NCI-H82 treated with DMSO at 0.1 percent for 48 hours (cell line): Measurements from ENCODE around the gene ABCD3.
"Not testable (repeated sequence)": the region's sequence is repeated elsewhere in the genome, so short reads cannot be mapped to it uniquely, and the experiment has no call there.

Experiments
- DNase-seq: peaks from one replicate; lab custom pipeline; 2025; ENCODE audit not compliant: unreplicated experiment; lab: John Stamatoyannopoulos, UW

The ABCD3 gene

GRCh38 chr1:94417978-94418663, at the start of gene ABCD3:
Gene ABCD3, plus strand, starts transcription at chr1:94418389. Its CDS starts 90 bp downstream, at chr1:94418479.
- peak; percentile 93 for DNase-seq

GRCh38 chr1:94372771-94373170, 45.4 kb upstream of the ABCD3 start:
- not testable (repeated sequence) for DNase-seq

- not testable (repeated sequence) for DNase-seq
Measured at GRCh38 chr1:94373311-94373710, 44.9 kb upstream of the ABCD3 start.

- not testable (repeated sequence) for DNase-seq
Measured at GRCh38 chr1:94375666-94376065, 42.5 kb upstream of the ABCD3 start.

GRCh38 chr1:94378493-94378892, 39.7 kb upstream of the ABCD3 start:
- not testable (repeated sequence) for DNase-seq

GRCh38 chr1:94379615-94380014, 38.6 kb upstream of the ABCD3 start:
- no peak for DNase-seq

GRCh38 chr1:94382201-94382600, 36.0 kb upstream of the ABCD3 start:
- DNase-seq: no peak

- DNase-seq: no peak
Measured at GRCh38 chr1:94383966-94384408, 34.2 kb upstream of the ABCD3 start.

GRCh38 chr1:94384485-94385265, 33.5 kb upstream of the ABCD3 start:
- DNase-seq: no peak

- DNase-seq: no peak
Measured at GRCh38 chr1:94385308-94385929, 32.8 kb upstream of the ABCD3 start.

GRCh38 chr1:94389298-94389697, 28.9 kb upstream of the ABCD3 start:
- no peak for DNase-seq

- DNase-seq: no peak
Measured at GRCh38 chr1:94394247-94394646, 23.9 kb upstream of the ABCD3 start.

GRCh38 chr1:94395231-94395630, 23.0 kb upstream of the ABCD3 start:
- no peak for DNase-seq

- no peak for DNase-seq
Measured at GRCh38 chr1:94395748-94396309, 22.4 kb upstream of the ABCD3 start.

GRCh38 chr1:94396356-94397010, 21.7 kb upstream of the ABCD3 start:
- DNase-seq: no peak

GRCh38 chr1:94398356-94398755, 19.8 kb upstream of the ABCD3 start:
- no peak for DNase-seq

GRCh38 chr1:94399453-94399852, 18.7 kb upstream of the ABCD3 start:
- DNase-seq: no peak

- no peak for DNase-seq
Measured at GRCh38 chr1:94401206-94401605, 17.0 kb upstream of the ABCD3 start.

GRCh38 chr1:94406446-94406845, 11.7 kb upstream of the ABCD3 start:
- DNase-seq: no peak

- DNase-seq: no peak
Measured at GRCh38 chr1:94408104-94408830, 9.9 kb upstream of the ABCD3 start.
